Measurements from ENCODE around the gene MRPL4.
"Not testable (repeated sequence)": the region's sequence is repeated elsewhere in the genome, so short reads cannot be mapped to it uniquely, and the experiment has no call there.

The MRPL4 gene

DNA sequence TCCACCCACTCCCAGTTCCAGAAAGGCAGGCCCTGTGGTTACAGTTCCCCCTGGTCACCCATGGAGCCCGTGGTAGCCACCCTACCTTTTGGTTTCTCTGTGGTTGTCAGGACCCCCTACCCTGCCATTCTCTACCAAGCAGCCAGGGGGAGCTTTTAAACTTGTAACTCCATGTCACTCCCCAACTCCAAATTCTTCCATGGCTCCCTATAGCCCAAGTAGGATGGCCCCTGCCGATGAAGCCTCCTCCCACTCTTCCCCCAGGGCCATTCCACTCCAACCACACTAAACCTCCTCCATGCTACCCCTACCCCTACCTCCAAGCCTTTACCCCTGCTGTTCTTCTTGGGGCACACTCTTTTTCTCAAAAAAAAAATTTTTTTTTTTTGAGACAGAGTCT lies 23.1 kb upstream of the MRPL4 start:
- peak; percentile 51 for DNase-seq (ENCODE audit: low read depth)
- H3K4me3 ChIP-seq (ENCODE audit: low read length): no peak overlapping the region; the same call in 1 of the 2 replicates
- TF ChIP-seq CTCF (conservative IDR thresholded peaks at IDR 0.05; ENCODE audit: low read length): peak; percentile 59

- peak; percentile 48 for DNase-seq (ENCODE audit: low read depth)
Observed at GRCh38 chr19:10230173-10230860, 21.7 kb upstream of the MRPL4 start.

DNA sequence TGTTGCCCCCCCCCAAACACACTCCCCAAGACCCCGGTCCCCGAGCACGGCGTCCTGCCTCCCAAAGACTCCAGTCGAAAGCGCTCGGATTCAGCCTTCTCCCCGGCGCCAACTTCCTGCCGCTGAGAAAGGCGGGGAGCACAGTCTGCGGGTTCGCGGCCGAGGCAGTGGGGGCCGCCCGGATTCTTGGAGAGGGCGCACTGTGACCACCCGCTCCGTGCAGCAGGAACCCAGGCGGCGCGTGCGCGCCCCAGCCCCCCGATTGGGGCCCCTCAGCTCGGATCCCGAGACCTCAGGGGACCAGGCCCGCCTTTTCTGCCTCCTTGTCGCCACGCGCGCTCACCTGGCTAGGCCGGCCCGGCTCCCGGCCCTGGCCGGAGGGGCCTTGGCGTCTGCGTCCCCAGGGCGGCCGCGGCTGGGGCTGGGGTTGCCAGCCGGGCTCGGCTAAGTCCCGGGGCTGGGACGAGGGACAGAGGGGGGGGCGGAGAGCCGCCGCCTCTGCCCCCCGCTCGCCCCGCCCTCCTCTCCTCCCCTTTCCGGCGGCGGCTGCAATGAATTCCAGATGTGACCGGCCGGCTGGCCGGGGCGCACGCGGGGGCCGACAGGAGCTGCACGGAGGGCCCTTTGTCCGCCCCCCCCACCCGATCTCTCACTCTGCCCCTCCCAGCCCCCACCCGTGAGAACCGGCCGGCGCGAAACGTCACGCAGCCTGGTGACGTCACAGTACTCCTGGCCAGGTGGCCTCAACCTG lies 21.0 kb upstream of the MRPL4 start, which contains the start of gene S1PR2:
TSS of gene S1PR2 (minus strand) at position 471 of the 751 bp plus-strand sequence. CDS start 6,426 bp downstream, outside the sequence.
- no peak for TF ChIP-seq CTCF (conservative IDR thresholded peaks at IDR 0.05; ENCODE audit: low read length)
- H3K4me3 ChIP-seq (ENCODE audit: low read length): peak within 1 kb of the TSS; percentile 86
- DNase-seq (ENCODE audit: low read depth): peak; percentile 71

More at GRCh38 chr19:10230173-10230860, 21.7 kb upstream of the MRPL4 start:
- no peak; the same call in 1 of the 2 replicates for TF ChIP-seq CTCF (conservative IDR thresholded peaks at IDR 0.05; ENCODE audit: low read length)
- peak overlapping the region; percentile 86 for H3K4me3 ChIP-seq (ENCODE audit: low read length)

- TF ChIP-seq CTCF (conservative IDR thresholded peaks at IDR 0.05; ENCODE audit: low read length): no peak
- no peak for DNase-seq (ENCODE audit: low read depth)
- H3K4me3 ChIP-seq (ENCODE audit: low read length): peak overlapping the region; percentile 86
Observed at GRCh38 chr19:10231612-10232228, 20.3 kb upstream of the MRPL4 start.

DNA sequence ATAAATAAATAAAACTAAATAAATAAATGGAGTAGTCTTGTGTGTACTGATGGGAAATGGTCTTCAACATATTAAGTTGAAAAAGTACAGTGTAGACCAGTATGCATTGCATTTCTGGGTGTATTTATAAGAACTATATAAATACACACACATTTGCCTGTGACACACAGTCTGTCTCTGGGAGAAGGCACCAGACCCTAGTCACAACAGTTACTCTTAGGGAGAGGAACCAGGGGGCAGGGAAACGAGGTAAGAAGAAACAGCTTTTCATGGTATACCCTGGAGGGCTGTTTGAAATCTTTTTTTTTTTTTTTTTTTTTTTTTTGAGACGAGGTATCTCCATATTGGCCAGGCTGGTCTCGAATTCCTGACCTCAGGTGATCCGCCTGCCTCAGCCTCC lies 18.1 kb upstream of the MRPL4 start:
- DNase-seq (ENCODE audit: low read depth): no peak
- TF ChIP-seq CTCF (conservative IDR thresholded peaks at IDR 0.05; ENCODE audit: low read length): no peak
- no peak overlapping the region for H3K4me3 ChIP-seq (ENCODE audit: low read length)

DNA sequence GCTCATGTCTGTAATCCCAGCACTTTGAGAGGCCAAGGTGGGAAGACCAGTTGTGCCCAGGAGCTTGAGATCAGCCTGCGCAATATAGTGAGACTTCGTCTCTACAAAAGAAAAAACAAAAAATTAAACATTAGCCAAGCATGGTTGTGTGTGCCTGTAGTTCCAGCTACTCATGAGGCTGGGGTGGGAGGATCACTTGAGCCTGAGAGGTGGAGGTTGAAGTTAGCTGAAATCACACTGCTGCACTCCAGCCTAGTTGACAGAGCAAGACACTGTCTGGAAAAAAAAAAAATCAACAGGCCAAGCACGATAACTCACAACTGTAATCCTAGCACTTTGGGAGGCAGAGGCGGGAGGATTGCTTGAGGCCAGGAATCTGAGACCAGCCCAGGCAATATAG lies 17.0 kb upstream of the MRPL4 start:
- H3K4me3 ChIP-seq (ENCODE audit: low read length): no peak overlapping the region
- DNase-seq (ENCODE audit: low read depth): no peak
- TF ChIP-seq CTCF (conservative IDR thresholded peaks at IDR 0.05; ENCODE audit: low read length): no peak

DNA sequence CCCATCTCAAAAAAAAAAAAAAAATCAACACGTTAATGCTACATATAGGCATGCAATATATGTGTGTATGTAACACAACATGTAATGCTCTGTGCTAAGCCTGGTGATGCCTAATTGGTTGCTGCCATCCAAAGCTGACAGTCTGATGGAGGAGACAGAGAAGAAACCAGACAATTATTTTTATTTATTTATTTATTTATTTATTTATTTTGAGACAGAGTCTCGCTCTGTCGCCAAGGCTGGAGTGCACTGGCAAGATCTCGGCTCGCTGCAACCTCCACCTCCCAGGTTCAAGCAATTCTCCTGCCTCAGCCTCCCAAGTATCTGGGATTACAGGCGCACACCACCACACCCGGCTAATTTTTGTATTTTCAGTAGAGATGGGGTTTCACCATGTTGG lies 16.6 kb upstream of the MRPL4 start:
- not testable (repeated sequence) for H3K4me3 ChIP-seq (ENCODE audit: low read length)

More for the DNA sequence above, 16.6 kb upstream of the MRPL4 start:
- not testable (repeated sequence) for DNase-seq (ENCODE audit: low read depth)
